Ascending aorta (tissue), 2 donors: Measurements from ENCODE around the gene TGDS. TPM values are rescaled to one million over a fixed set of nuclear protein-coding genes. Genes with fewer than 3 reads are reported as not detected.
A peak's percentile ranks its signal among the peaks of the same experiment; 100 is the strongest.
"Not testable (repeated sequence)": the region's sequence is repeated elsewhere in the genome, so short reads cannot be mapped to it uniquely, and the experiment has no call there.

Experiments used
- DNase-seq, 2 donors: peaks; one replicate each; pipeline ENCODE4 v3.0.0-alpha.2; 2019; ENCODE audit warnings: low spot score in 2 of 2
- H3K27ac ChIP-seq, 2 donors: fragments of 200-600 bp; sonication (generic); one replicate each; pipeline ENCODE4 v1.5.1; 2016 to 2017; ENCODE audit warnings: mild to moderate bottlenecking in 1 of 2
- H3K27me3 ChIP-seq: fragments of 200-600 bp; sonication (generic); one replicate; pipeline ENCODE4 v1.5.1; 2017
- H3K36me3 ChIP-seq, 2 donors: fragments of 200-600 bp; sonication (generic); one replicate each; pipeline ENCODE4 v1.5.1; 2016
- H3K4me1 ChIP-seq, 2 donors: fragments of 200-600 bp; sonication (generic); one replicate each; pipeline ENCODE4 v1.5.1; 2016 to 2017; ENCODE audit warnings: mild to moderate bottlenecking in 1 of 2
- H3K4me3 ChIP-seq, 2 donors: fragments of 200-600 bp; sonication (generic); one replicate each; pipeline ENCODE4 v1.5.1; 2016 to 2017; ENCODE audit warnings: mild to moderate bottlenecking in 1 of 2
- H3K9me3 ChIP-seq, 2 donors: fragments of 200-600 bp; sonication (generic); one replicate each; pipeline ENCODE4 v1.5.1; 2016
- intact Hi-C: fragments of 100-400 bp; cut with DNase I; formaldehyde crosslinking; loops from one replicate; pipeline ENCODE4 v1.15.1; 2023
- total RNA-seq: library from RNA; depleted of rRNA; stranded (reverse); fragments of >200 nt; gene quantifications from one replicate; pipeline ENCODE4 v1.1.0, GENCODE V29; 2016
- TF ChIP-seq, protein P1 (sequence below), 3 experiments: fragments of 200-600 bp in 2 of 3; fragments of 450-650 bp in 1 of 3; sonication (generic) in 2 of 3; IDR thresholded peaks; one replicate each; pipeline ENCODE4 v1.5.1; 2016 to 2019; ENCODE audit warnings: antibody characterized with exemption in 3 of 3, mild to moderate bottlenecking in 1 of 3, moderate library complexity in 1 of 3

Gene TGDS, protein sequence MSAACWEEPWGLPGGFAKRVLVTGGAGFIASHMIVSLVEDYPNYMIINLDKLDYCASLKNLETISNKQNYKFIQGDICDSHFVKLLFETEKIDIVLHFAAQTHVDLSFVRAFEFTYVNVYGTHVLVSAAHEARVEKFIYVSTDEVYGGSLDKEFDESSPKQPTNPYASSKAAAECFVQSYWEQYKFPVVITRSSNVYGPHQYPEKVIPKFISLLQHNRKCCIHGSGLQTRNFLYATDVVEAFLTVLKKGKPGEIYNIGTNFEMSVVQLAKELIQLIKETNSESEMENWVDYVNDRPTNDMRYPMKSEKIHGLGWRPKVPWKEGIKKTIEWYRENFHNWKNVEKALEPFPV
- 22.6 TPM for total RNA-seq

DNA sequence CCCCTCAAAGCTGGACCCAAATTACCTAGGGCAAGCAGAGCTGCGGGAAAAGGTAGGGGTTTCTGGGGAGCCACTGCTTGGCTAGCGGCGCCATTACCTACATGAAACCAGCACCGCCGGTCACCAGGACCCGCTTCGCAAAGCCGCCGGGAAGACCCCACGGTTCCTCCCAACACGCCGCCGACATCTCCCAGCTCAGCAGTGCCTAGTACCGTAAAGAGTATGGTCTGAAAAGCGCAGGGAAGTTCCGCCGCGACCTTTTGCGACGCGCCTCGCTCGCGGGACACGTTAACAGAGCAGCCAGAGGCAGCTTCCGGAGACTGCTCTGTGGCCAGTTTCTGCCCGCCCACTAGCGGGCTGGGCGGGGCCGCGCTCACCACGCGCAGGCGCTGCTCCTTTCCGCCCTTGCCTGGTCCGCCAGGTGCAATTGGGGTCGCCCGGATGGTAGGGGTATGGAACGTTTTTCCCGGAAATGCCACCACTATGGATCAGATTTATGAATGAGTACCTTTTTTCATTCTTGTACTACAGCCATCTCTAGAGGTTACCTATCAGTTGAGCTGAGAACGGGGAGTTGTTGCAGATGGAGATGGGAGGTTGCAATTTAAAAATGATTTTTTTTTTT, at the start of gene TGDS:
Gene TGDS, minus strand, starts transcription at position 203 of the 625 bp plus-strand sequence. Its CDS starts 16 bp downstream, at position 187.
- Histone ChIP-seq H3K4me3 (peak within 1 kb of the TSS; percentile 91 to 95), H3K4me1 (peaks cover 6 to 14% of the 10 kb centered on the region in 2 donors), H3K36me3 (peaks cover 3 to 11% of the 10 kb centered on the region in 2 donors), H3K27me3 (no peaks in the 10 kb centered on the region), H3K27ac (peak within 1 kb of the TSS; percentile 65 to 67), H3K9me3 (no peaks in the 10 kb centered on the region)
- DNase-seq: peak; percentile 68 to 96
- intact Hi-C loops: loop anchor here (1.0 kb wide), 1 partner anchor 47 kb away; no protein-coding TSS in a partner anchor
- TF ChIP-seq, protein P1, sequence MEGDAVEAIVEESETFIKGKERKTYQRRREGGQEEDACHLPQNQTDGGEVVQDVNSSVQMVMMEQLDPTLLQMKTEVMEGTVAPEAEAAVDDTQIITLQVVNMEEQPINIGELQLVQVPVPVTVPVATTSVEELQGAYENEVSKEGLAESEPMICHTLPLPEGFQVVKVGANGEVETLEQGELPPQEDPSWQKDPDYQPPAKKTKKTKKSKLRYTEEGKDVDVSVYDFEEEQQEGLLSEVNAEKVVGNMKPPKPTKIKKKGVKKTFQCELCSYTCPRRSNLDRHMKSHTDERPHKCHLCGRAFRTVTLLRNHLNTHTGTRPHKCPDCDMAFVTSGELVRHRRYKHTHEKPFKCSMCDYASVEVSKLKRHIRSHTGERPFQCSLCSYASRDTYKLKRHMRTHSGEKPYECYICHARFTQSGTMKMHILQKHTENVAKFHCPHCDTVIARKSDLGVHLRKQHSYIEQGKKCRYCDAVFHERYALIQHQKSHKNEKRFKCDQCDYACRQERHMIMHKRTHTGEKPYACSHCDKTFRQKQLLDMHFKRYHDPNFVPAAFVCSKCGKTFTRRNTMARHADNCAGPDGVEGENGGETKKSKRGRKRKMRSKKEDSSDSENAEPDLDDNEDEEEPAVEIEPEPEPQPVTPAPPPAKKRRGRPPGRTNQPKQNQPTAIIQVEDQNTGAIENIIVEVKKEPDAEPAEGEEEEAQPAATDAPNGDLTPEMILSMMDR (IDR thresholded peaks at IDR 0.05): no peak

- Histone ChIP-seq H3K4me3 (no peak overlapping the region), H3K27ac (no peak overlapping the region), H3K4me1 (no peaks in the 10 kb centered on the region), H3K9me3 (no peaks in the 10 kb centered on the region), H3K27me3 (no peaks in the 10 kb centered on the region), H3K36me3 (no peaks in the 10 kb centered on the region)
- intact Hi-C loops: no loop called here
- TF ChIP-seq, protein P1 (IDR thresholded peaks at IDR 0.05): no peak
- no peak for DNase-seq
These were observed 45.5 kb upstream of the TGDS start for GRCh38 chr13:94641409-94641941.

DNA sequence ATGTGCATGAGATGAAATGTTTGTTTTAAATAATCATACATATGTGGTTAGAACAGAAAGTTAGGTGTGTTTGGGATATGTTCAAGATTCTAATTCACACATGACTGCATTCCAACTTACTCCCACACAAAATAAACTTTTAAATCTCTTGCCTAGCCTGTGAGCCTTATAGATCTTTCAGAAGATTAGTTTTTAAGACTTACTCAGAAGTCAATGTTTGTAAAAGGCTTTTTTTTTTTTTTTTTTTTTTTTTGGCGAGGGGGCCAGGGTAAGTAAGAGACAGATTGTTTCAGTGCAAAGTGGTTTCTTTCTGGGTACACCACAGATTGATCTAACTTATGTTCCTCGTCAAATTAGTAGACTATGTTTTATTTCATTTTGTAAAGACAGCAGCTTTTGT, 44.8 kb upstream of the TGDS start:
- Histone ChIP-seq H3K27ac (no peak overlapping the region), H3K27me3 (no peaks in the 10 kb centered on the region), H3K9me3 (no peaks in the 10 kb centered on the region), H3K4me3 (no peak overlapping the region), H3K36me3 (no peaks in the 10 kb centered on the region), H3K4me1 (no peaks in the 10 kb centered on the region)
- intact Hi-C loops: no loop called here
- TF ChIP-seq, protein P1 (IDR thresholded peaks at IDR 0.05): no peak
- DNase-seq: no peak

- intact Hi-C loops, H3K27ac ChIP-seq, DNase-seq, H3K27me3 ChIP-seq, H3K9me3 ChIP-seq, H3K4me3 ChIP-seq, H3K36me3 ChIP-seq, H3K4me1 ChIP-seq: not testable (repeated sequence)
These were observed 41.7 kb upstream of the TGDS start for GRCh38 chr13:94637677-94638076.

- no peak overlapping the region for H3K4me3 ChIP-seq
- H3K27ac ChIP-seq: no peak overlapping the region
- H3K27me3 ChIP-seq: no peaks in the 10 kb centered on the region
- DNase-seq: no peak
- intact Hi-C loops: no loop called here
- TF ChIP-seq, protein P1 (IDR thresholded peaks at IDR 0.05): no peak
- H3K36me3 ChIP-seq: no peaks in the 10 kb centered on the region
- no peaks in the 10 kb centered on the region for H3K4me1 ChIP-seq
- no peaks in the 10 kb centered on the region for H3K9me3 ChIP-seq
These were observed 41.1 kb upstream of the TGDS start for GRCh38 chr13:94636942-94637578.

DNA sequence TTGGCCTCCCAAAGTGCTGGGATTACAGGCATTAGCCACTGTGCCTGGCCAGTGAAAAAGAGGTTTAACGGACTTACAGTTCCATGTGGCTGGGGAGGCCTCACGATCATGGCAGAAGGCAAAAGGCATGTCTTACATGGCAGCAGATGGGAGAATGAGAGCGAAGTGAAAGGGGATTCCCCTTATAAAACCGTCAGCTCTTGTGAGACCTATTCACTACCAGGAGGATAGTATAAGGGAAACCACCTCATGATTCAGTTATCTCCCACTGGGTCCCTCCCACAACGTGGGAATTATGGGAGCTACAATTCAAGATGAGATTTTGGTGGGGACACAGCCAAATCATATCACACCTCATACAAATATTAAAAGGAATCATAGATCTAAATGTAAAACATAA, 40.1 kb upstream of the TGDS start:
- intact Hi-C loops, H3K27ac ChIP-seq, H3K9me3 ChIP-seq, H3K4me1 ChIP-seq, H3K36me3 ChIP-seq, H3K27me3 ChIP-seq, DNase-seq, H3K4me3 ChIP-seq: not testable (repeated sequence)
